ENCODE data around the gene TSPAN14.
"Not testable (repeated sequence)": the region's sequence is repeated elsewhere in the genome, so short reads cannot be mapped to it uniquely, and the experiment has no call there.

DNA sequence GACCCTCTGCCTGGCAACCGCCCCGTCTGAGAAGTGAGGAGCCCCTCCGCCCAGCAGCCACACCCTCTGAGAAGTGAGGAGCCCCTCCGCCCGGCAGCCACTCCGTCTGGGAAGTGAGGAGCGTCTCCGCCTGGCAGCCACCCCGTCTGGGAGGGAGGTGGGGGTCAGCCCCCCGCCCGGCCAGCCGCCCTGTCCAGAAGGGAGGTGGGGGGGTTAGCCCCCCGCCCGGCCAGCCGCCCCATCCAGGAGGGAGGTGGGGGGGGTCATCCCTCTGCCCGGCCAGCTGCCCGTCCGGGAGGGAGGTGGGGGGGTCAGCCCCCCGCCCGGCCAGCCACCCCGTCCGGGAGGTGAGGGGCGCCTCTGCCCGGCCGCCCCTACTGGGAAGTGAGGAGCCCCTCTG is 79.9 kb downstream of the TSPAN14 start:
- not testable (repeated sequence) for TF ChIP-seq EZH2 (IDR thresholded peaks at IDR 0.05; ENCODE audit: low read length, unreplicated experiment)
- TF ChIP-seq, protein P1, sequence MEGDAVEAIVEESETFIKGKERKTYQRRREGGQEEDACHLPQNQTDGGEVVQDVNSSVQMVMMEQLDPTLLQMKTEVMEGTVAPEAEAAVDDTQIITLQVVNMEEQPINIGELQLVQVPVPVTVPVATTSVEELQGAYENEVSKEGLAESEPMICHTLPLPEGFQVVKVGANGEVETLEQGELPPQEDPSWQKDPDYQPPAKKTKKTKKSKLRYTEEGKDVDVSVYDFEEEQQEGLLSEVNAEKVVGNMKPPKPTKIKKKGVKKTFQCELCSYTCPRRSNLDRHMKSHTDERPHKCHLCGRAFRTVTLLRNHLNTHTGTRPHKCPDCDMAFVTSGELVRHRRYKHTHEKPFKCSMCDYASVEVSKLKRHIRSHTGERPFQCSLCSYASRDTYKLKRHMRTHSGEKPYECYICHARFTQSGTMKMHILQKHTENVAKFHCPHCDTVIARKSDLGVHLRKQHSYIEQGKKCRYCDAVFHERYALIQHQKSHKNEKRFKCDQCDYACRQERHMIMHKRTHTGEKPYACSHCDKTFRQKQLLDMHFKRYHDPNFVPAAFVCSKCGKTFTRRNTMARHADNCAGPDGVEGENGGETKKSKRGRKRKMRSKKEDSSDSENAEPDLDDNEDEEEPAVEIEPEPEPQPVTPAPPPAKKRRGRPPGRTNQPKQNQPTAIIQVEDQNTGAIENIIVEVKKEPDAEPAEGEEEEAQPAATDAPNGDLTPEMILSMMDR (conservative IDR thresholded peaks at IDR 0.05; ENCODE audit: low read depth, low read length), result not testable (repeated sequence)

Measured in PC-3 (cell line).